AG09309 (cell line): Measurements from ENCODE around the gene ANAPC2.

Experiments used
- DNase-seq: peaks from one replicate; pipeline ENCODE4 v3.0.0-alpha.2; 2010; ENCODE audit warnings: low read depth
- H3K4me3 ChIP-seq: 2 replicates; pipeline ENCODE4 v1.5.1; 2011; ENCODE audit warnings: mild to moderate bottlenecking, low read depth, low read length, moderate library complexity; ENCODE audit not compliant: control insufficient read depth
- CTCF ChIP-seq: IDR thresholded peaks from 2 replicates; pipeline ENCODE4 v1.5.1; 2011; ENCODE audit warnings: mild to moderate bottlenecking, low read depth, low read length, inconsistent platforms; ENCODE audit not compliant: insufficient read depth, control insufficient read depth; ENCODE audit errors: missing control alignments

The ANAPC2 gene

GRCh38 chr9:137201205-137201868 is 13.0 kb upstream of the ANAPC2 start:
- no peak for DNase-seq
- peak overlapping the region; percentile 57 for H3K4me3 ChIP-seq
- TF ChIP-seq CTCF: no peak

- peak; percentile 91 for DNase-seq
- TF ChIP-seq CTCF: no peak
- peak within 1 kb of the TSS; percentile 57 for H3K4me3 ChIP-seq
Measured at GRCh38 chr9:137200311-137201204, 12.2 kb upstream of the ANAPC2 start, which contains the start of gene TPRN. TPRN (minus strand) TSS chr9:137200741; CDS start chr9:137200711, 30 bp downstream.

GRCh38 chr9:137199411-137200121 is 11.2 kb upstream of the ANAPC2 start:
- no peak for DNase-seq
- TF ChIP-seq CTCF: no peak
- peak overlapping the region; percentile 42 for H3K4me3 ChIP-seq

- peak overlapping the region; percentile 42 for H3K4me3 ChIP-seq
- no peak for TF ChIP-seq CTCF
- DNase-seq: no peak
Measured at GRCh38 chr9:137198902-137199283, 10.5 kb upstream of the ANAPC2 start.

- DNase-seq: no peak
- TF ChIP-seq CTCF: no peak
- H3K4me3 ChIP-seq: peak overlapping the region; percentile 42
Measured at GRCh38 chr9:137198051-137198901, 9.9 kb upstream of the ANAPC2 start.
